ENCODE results near the gene RTP5. TPM values are rescaled to one million over a fixed set of nuclear protein-coding genes. Genes with fewer than 3 reads are reported as not detected.
"Not testable (repeated sequence)": the region's sequence is repeated elsewhere in the genome, so short reads cannot be mapped to it uniquely, and the experiment has no call there.

The RTP5 gene
- total and polyA plus RNA-seq, 10 donors = 0.34 to 2.2 (median 0.86) TPM

- H3K27ac ChIP-seq = no peak overlapping the region
- no peak for DNase-seq
- intact Hi-C loops (cut with DNase I; ENCODE audit: low total_unique reads) = no loop called here
- TF ChIP-seq CTCF (IDR thresholded peaks at IDR 0.05 in 8 of 11, conservative IDR thresholded peaks at IDR 0.05 in 3 of 11) (no peak), POLR2A (IDR thresholded peaks at IDR 0.05) (no peak), POLR2AphosphoS5 (IDR thresholded peaks at IDR 0.05) (peak in 1 of 3 donors; percentile 10)
- peak overlapping the region in 1 of 8 donors; percentile 15 for H3K4me3 ChIP-seq
- WGBS, 5 donors = 41 to 63% (median 52%) methylated on average over 28 of the region's 28 CpGs
- H3K9me3 ChIP-seq = peaks cover 0 to 7% (median 4%) of the 10 kb centered on the region in 8 donors
- H3K27me3 ChIP-seq (replicated peaks in 1 of 7) = peaks cover 0 to 53% (median 3%) of the 10 kb centered on the region in 7 donors
- H3K36me3 ChIP-seq = no peaks in the 10 kb centered on the region
- peaks cover 0 to 29% (median 20%) of the 10 kb centered on the region in 6 donors for H3K4me1 ChIP-seq
These were observed 47.9 kb upstream of the RTP5 start for GRCh38 chr2:241821460-241822263.

- H3K9me3 ChIP-seq = peaks cover 0 to 13% (median 10%) of the 10 kb centered on the region in 8 donors
- WGBS, 5 donors = 61 to 93% (median 77%) methylated on average over 10 to 14 of the region's 14 CpGs
- H3K36me3 ChIP-seq = no peaks in the 10 kb centered on the region
- intact Hi-C loops (cut with DNase I; ENCODE audit: low total_unique reads) = no loop called here
- TF ChIP-seq POLR2A (IDR thresholded peaks at IDR 0.05) = no peak
- no peak for TF ChIP-seq POLR2AphosphoS5 (IDR thresholded peaks at IDR 0.05)
- no peak for TF ChIP-seq CTCF (IDR thresholded peaks at IDR 0.05 in 8 of 11, conservative IDR thresholded peaks at IDR 0.05 in 3 of 11)
- peaks cover 0 to 24% (median 15%) of the 10 kb centered on the region in 6 donors for H3K4me1 ChIP-seq
- H3K4me3 ChIP-seq = peak overlapping the region in 1 of 8 donors; percentile 15
- no peak for DNase-seq
- no peak overlapping the region for H3K27ac ChIP-seq
- peaks cover 0 to 51% (median 0%) of the 10 kb centered on the region in 7 donors for H3K27me3 ChIP-seq (replicated peaks in 1 of 7)
These were observed 47.3 kb upstream of the RTP5 start for GRCh38 chr2:241822264-241822623.

GRCh38 chr2:241823531-241824437, 45.7 kb upstream of the RTP5 start:
- DNase-seq; intact Hi-C loops (cut with DNase I; ENCODE audit: low total_unique reads); H3K27ac ChIP-seq; H3K36me3 ChIP-seq; H3K4me3 ChIP-seq: not testable (repeated sequence)
- Histone ChIP-seq H3K9me3 (peaks cover 0 to 25% (median 20%) of the 10 kb centered on the region in 8 donors), H3K27me3 (replicated peaks in 1 of 7) (peaks cover 0 to 36% (median 0%) of the 10 kb centered on the region in 7 donors), H3K4me1 (peaks cover 0 to 17% (median 8%) of the 10 kb centered on the region in 6 donors)
- 90 to 93% (median 92%) methylated on average over 45 of the region's 45 CpGs for WGBS, 5 donors

- Histone ChIP-seq H3K4me3 (no peak overlapping the region), H3K9me3 (peaks cover 0 to 25% (median 20%) of the 10 kb centered on the region in 8 donors), H3K4me1 (peaks cover 0 to 1% (median 0%) of the 10 kb centered on the region in 6 donors), H3K27me3 (replicated peaks in 1 of 7) (peaks cover 0 to 12% (median 0%) of the 10 kb centered on the region in 7 donors), H3K27ac (no peak overlapping the region), H3K36me3 (no peaks in the 10 kb centered on the region)
- WGBS, 5 donors = 68 to 89% (median 82%) methylated on average over 2 of the region's 2 CpGs
- no peak for DNase-seq
- no peak for TF ChIP-seq CTCF (IDR thresholded peaks at IDR 0.05 in 8 of 11, conservative IDR thresholded peaks at IDR 0.05 in 3 of 11)
- no peak for TF ChIP-seq POLR2A (IDR thresholded peaks at IDR 0.05)
- TF ChIP-seq POLR2AphosphoS5 (IDR thresholded peaks at IDR 0.05) = no peak
- intact Hi-C loops (cut with DNase I; ENCODE audit: low total_unique reads) = no loop called here
These were observed 42.1 kb upstream of the RTP5 start for GRCh38 chr2:241827394-241827793.
